NCI-H2029 (cell line): ENCODE results near the gene FZD4.
"Not testable (repeated sequence)": the region's sequence is repeated elsewhere in the genome, so short reads cannot be mapped to it uniquely, and the experiment has no call there.

Source experiments
- DNase-seq: peaks from one replicate; lab custom pipeline; 2025; lab: John Stamatoyannopoulos, UW

The FZD4 gene

GRCh38 chr11:86977441-86978050 is 22.4 kb upstream of the FZD4 start:
- DNase-seq, result no peak

- DNase-seq, result no peak
Observed at GRCh38 chr11:86972734-86973133, 17.5 kb upstream of the FZD4 start.

GRCh38 chr11:86969258-86969657 is 14.1 kb upstream of the FZD4 start:
- DNase-seq, result no peak

- DNase-seq, result not testable (repeated sequence)
Observed at GRCh38 chr11:86967601-86968000, 12.4 kb upstream of the FZD4 start.

- DNase-seq, result no peak
Observed at GRCh38 chr11:86957976-86958646, 2.9 kb upstream of the FZD4 start.

- no peak for DNase-seq
Observed at GRCh38 chr11:86956905-86957195, 1.7 kb upstream of the FZD4 start.

GRCh38 chr11:86955111-86955360 is 159 bp downstream of the FZD4 start:
- DNase-seq, result no peak

- no peak for DNase-seq
Observed at GRCh38 chr11:86954269-86955110, 705 bp downstream of the FZD4 start.

GRCh38 chr11:86952221-86952875 is 2.8 kb downstream of the FZD4 start:
- DNase-seq, result no peak

- no peak for DNase-seq
Observed at GRCh38 chr11:86951706-86952105, 3.5 kb downstream of the FZD4 start.

GRCh38 chr11:86950661-86950995 is 4.6 kb downstream of the FZD4 start:
- DNase-seq, result no peak

GRCh38 chr11:86949995-86950660 is 5.1 kb downstream of the FZD4 start:
- no peak for DNase-seq

GRCh38 chr11:86948733-86949132 is 6.5 kb downstream of the FZD4 start:
- DNase-seq, result no peak

- DNase-seq, result no peak
Observed at GRCh38 chr11:86947541-86947940, 7.7 kb downstream of the FZD4 start.

- DNase-seq, result not testable (repeated sequence)
Observed at GRCh38 chr11:86943505-86943904, 11.7 kb downstream of the FZD4 start.

GRCh38 chr11:86941871-86942599 is 13.2 kb downstream of the FZD4 start:
- no peak for DNase-seq

GRCh38 chr11:86941077-86941870 is 13.9 kb downstream of the FZD4 start:
- no peak for DNase-seq

GRCh38 chr11:86940122-86940777 is 14.9 kb downstream of the FZD4 start:
- DNase-seq, result peak; percentile 39

GRCh38 chr11:86938900-86939880 is 16.0 kb downstream of the FZD4 start:
- peak; percentile 62 for DNase-seq
